Stimulated activated CD8-positive, alpha-beta memory T cell treated with anti-CD3 and anti-CD28 coated beads, Interleukin-7, amount 100 ng/mL, for 4 hours (primary cell): Measurements from ENCODE around the gene HAUS3.
A peak's percentile ranks its signal among the peaks of the same experiment; 100 is the strongest.

ENCODE experiments used
- DNase-seq, 2 donors: peaks; one replicate each; pipeline ENCODE4 v3.0.0-alpha.2; 2020; ENCODE audit warnings: low read depth in 2 of 2

HAUS3 gene

GRCh38 chr4:2241410-2242353 is at the start of gene HAUS3, which contains the start of gene POLN:
Gene HAUS3 (minus strand): TSS chr4:2242121. CDS start chr4:2240946, 1,175 bp downstream.
Gene POLN (minus strand): TSS chr4:2242121. CDS start chr4:2229231, 12,890 bp downstream.
- DNase-seq, result peak; percentile 98

GRCh38 chr4:2290974-2291704 is 49.2 kb upstream of the HAUS3 start:
- DNase-seq, result peak; percentile 44 to 63

GRCh38 chr4:2290488-2290887 is 48.6 kb upstream of the HAUS3 start:
- DNase-seq, result no peak

- DNase-seq, result no peak
Observed at GRCh38 chr4:2289955-2290333, 48.0 kb upstream of the HAUS3 start.

GRCh38 chr4:2289311-2289954 is 47.5 kb upstream of the HAUS3 start:
- DNase-seq, result no peak

- no peak for DNase-seq
Observed at GRCh38 chr4:2288051-2288541, 46.2 kb upstream of the HAUS3 start.

GRCh38 chr4:2287594-2287915 is 45.6 kb upstream of the HAUS3 start:
- no peak for DNase-seq

- DNase-seq, result no peak
Observed at GRCh38 chr4:2286904-2287593, 45.1 kb upstream of the HAUS3 start.

GRCh38 chr4:2285613-2286381 is 43.9 kb upstream of the HAUS3 start:
- DNase-seq, result no peak

- no peak for DNase-seq
Observed at GRCh38 chr4:2284934-2285612, 43.2 kb upstream of the HAUS3 start.

- no peak for DNase-seq
Observed at GRCh38 chr4:2284161-2284933, 42.4 kb upstream of the HAUS3 start.

- no peak for DNase-seq
Observed at GRCh38 chr4:2283199-2283711, 41.3 kb upstream of the HAUS3 start.

GRCh38 chr4:2281575-2282343 is 39.8 kb upstream of the HAUS3 start:
- peak; percentile 56 to 71 for DNase-seq

- no peak for DNase-seq
Observed at GRCh38 chr4:2280531-2281300, 38.8 kb upstream of the HAUS3 start.

GRCh38 chr4:2277956-2278355 is 36.0 kb upstream of the HAUS3 start:
- no peak for DNase-seq

- no peak for DNase-seq
Observed at GRCh38 chr4:2276581-2277325, 34.8 kb upstream of the HAUS3 start.
